ENCODE results near the gene EFL1. TPM values are rescaled to one million over a fixed set of nuclear protein-coding genes. Genes with fewer than 3 reads are reported as not detected.

Gene EFL1
- polyA plus RNA-seq, 1 experiment, result 13.0 TPM

- ChIA-PET POLR2A (interaction anchor here (0.6 to 1.1 kb wide), 2 partner anchors 30 to 1603 kb away, joined by 3 to 4 read pairs; no protein-coding TSS in a partner anchor), CTCF (interaction anchor here (0.7 to 2.2 kb wide), 5 partner anchors 9 to 719 kb away, joined by 3 to 7 read pairs (median 3); no protein-coding TSS in a partner anchor)
- Histone ChIP-seq H3K36me3 (ENCODE audit: control insufficient read depth, insufficient read depth, low read length) (no peaks in the 10 kb centered on the region), H3K27me3 (ENCODE audit: control insufficient read depth, insufficient read depth, low read length) (no peaks in the 10 kb centered on the region), H3K4me3 (ENCODE audit: low read depth, low read length) (no peak overlapping the region)
- TF ChIP-seq CTCF (IDR thresholded peaks at IDR 0.05; ENCODE audit: insufficient read depth, low read depth, low read length), result no peak
- peak; percentile 94 for DNase-seq (ENCODE audit: low read depth)
Measured at GRCh38 chr15:82129761-82130160, 132.8 kb downstream of the EFL1 start.

- Histone ChIP-seq H3K36me3 (ENCODE audit: control insufficient read depth, insufficient read depth, low read length) (no peaks in the 10 kb centered on the region), H3K4me3 (ENCODE audit: low read depth, low read length) (no peak overlapping the region), H3K27me3 (ENCODE audit: control insufficient read depth, insufficient read depth, low read length) (no peaks in the 10 kb centered on the region)
- ChIA-PET POLR2A (interaction anchor here (0.6 to 1.1 kb wide), 2 partner anchors 31 to 1603 kb away, joined by 3 to 4 read pairs; no protein-coding TSS in a partner anchor), CTCF (interaction anchor here (0.7 to 2.2 kb wide), 5 partner anchors 8 to 718 kb away, joined by 3 to 7 read pairs (median 3); no protein-coding TSS in a partner anchor)
- no peak for TF ChIP-seq CTCF (IDR thresholded peaks at IDR 0.05; ENCODE audit: insufficient read depth, low read depth, low read length)
- no peak for DNase-seq (ENCODE audit: low read depth)
Measured at GRCh38 chr15:82129149-82129692, 133.3 kb downstream of the EFL1 start.

GRCh38 chr15:82128401-82129148 lies 134.0 kb downstream of the EFL1 start:
- POLR2A ChIA-PET, result interaction anchor here (1.1 kb wide), 1 partner anchor 31 kb away, joined by 3 read pairs; no protein-coding TSS in a partner anchor
- Histone ChIP-seq H3K36me3 (ENCODE audit: control insufficient read depth, insufficient read depth, low read length) (no peaks in the 10 kb centered on the region), H3K27me3 (ENCODE audit: control insufficient read depth, insufficient read depth, low read length) (no peaks in the 10 kb centered on the region), H3K4me3 (ENCODE audit: low read depth, low read length) (no peak overlapping the region)
- no peak for DNase-seq (ENCODE audit: low read depth)
- CTCF ChIA-PET, result interaction anchor here (1.0 to 2.5 kb wide), 7 partner anchors 8 to 31 kb away, joined by 3 to 7 read pairs (median 5); no protein-coding TSS in a partner anchor
- no peak for TF ChIP-seq CTCF (IDR thresholded peaks at IDR 0.05; ENCODE audit: insufficient read depth, low read depth, low read length)

- CTCF ChIA-PET, result interaction anchor here (0.9 to 2.5 kb wide), 5 partner anchors 8 to 15 kb away, joined by 3 to 7 read pairs (median 5); no protein-coding TSS in a partner anchor
- H3K4me3 ChIP-seq (ENCODE audit: low read depth, low read length), result no peak overlapping the region
- DNase-seq (ENCODE audit: low read depth), result no peak
- H3K36me3 ChIP-seq (ENCODE audit: control insufficient read depth, insufficient read depth, low read length), result no peaks in the 10 kb centered on the region
- TF ChIP-seq CTCF (IDR thresholded peaks at IDR 0.05; ENCODE audit: insufficient read depth, low read depth, low read length), result no peak
- H3K27me3 ChIP-seq (ENCODE audit: control insufficient read depth, insufficient read depth, low read length), result no peaks in the 10 kb centered on the region
- POLR2A ChIA-PET, result no interaction called here
Measured at GRCh38 chr15:82127581-82127980, 135.0 kb downstream of the EFL1 start.

- TF ChIP-seq CTCF (IDR thresholded peaks at IDR 0.05; ENCODE audit: insufficient read depth, low read depth, low read length), result no peak
- H3K27me3 ChIP-seq (ENCODE audit: control insufficient read depth, insufficient read depth, low read length), result no peaks in the 10 kb centered on the region
- ChIA-PET POLR2A (no interaction called here), CTCF (interaction anchor here (1.4 to 2.5 kb wide), 2 partner anchors 14 to 18 kb away, joined by 4 to 7 read pairs; no protein-coding TSS in a partner anchor)
- DNase-seq (ENCODE audit: low read depth), result no peak
- no peaks in the 10 kb centered on the region for H3K36me3 ChIP-seq (ENCODE audit: control insufficient read depth, insufficient read depth, low read length)
- no peak overlapping the region for H3K4me3 ChIP-seq (ENCODE audit: low read depth, low read length)
Measured at GRCh38 chr15:82126346-82126745, 136.2 kb downstream of the EFL1 start.

Data from BJ (cell line).